Uterus (tissue), 2 donors: ENCODE results near the gene AMPD2.

Experiments
- POLR2A ChIP-seq, 2 donors: fragments of 450-650 bp; IDR thresholded peaks; one replicate each; pipeline ENCODE4 v1.6.1; 2016; ENCODE audit warnings: antibody characterized with exemption in 2 of 2, mild to moderate bottlenecking in 1 of 2, moderate library complexity in 1 of 2
- TF ChIP-seq, protein P1 (sequence below), 4 experiments: fragments of 200-600 bp in 2 of 4; fragments of 450-650 bp in 2 of 4; sonication (generic) in 2 of 4; IDR thresholded peaks; one replicate each; pipeline ENCODE4 v1.5.1; 2016 to 2019; ENCODE audit warnings: antibody characterized with exemption in 4 of 4, mild to moderate bottlenecking in 2 of 4, moderate library complexity in 1 of 4

DNA sequence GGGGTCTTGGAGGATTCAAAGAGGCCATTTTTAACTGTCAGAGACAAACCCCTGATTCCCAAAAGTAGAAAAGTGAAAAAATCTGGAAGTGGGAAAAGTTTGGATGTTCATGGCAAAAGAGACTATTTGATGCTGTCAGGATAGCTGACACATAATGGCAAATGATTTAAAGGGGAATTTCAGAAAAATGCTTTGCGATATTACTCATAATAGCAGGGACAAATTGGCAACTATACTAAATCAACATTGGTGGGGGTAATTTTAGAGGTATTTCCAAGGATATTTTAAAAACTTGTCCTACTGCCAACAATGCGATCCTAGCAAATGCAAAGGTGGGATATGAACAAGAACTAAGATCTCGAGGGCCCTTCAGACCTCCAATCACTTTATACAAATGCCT, 31.0 kb downstream of the AMPD2 start:
- TF ChIP-seq, protein P1, sequence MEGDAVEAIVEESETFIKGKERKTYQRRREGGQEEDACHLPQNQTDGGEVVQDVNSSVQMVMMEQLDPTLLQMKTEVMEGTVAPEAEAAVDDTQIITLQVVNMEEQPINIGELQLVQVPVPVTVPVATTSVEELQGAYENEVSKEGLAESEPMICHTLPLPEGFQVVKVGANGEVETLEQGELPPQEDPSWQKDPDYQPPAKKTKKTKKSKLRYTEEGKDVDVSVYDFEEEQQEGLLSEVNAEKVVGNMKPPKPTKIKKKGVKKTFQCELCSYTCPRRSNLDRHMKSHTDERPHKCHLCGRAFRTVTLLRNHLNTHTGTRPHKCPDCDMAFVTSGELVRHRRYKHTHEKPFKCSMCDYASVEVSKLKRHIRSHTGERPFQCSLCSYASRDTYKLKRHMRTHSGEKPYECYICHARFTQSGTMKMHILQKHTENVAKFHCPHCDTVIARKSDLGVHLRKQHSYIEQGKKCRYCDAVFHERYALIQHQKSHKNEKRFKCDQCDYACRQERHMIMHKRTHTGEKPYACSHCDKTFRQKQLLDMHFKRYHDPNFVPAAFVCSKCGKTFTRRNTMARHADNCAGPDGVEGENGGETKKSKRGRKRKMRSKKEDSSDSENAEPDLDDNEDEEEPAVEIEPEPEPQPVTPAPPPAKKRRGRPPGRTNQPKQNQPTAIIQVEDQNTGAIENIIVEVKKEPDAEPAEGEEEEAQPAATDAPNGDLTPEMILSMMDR (IDR thresholded peaks at IDR 0.05), result no peak
- TF ChIP-seq POLR2A (IDR thresholded peaks at IDR 0.05), result no peak
